ENCODE measurements around the gene KLK10.

DNA sequence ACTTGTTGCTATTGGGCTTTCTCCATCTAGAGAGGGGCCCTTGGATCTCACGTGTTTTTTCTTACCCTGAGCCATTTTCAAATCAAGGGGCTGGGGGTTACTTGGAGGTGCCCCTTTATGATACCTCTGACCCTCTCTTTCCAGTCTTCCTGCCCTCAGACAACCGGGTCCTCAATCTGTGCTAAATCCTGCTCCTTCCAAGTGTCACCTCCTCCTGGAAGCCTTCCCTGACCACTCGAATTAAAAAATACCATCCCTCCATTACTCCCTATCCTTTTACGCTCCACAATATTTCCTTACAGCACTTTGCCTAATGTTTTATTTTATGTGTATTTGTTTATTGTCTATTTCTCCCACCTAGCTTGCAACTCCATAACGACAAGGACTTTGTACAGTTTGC is 21.4 kb downstream of the KLK10 start:
- TF ChIP-seq POLR2A (IDR thresholded peaks at IDR 0.05) (no peak), CTCF (IDR thresholded peaks at IDR 0.05) (no peak)
